Kidney (tissue), 14 donors: ENCODE results near the gene RAET1E. TPM values are rescaled to one million over a fixed set of nuclear protein-coding genes. Genes with fewer than 3 reads are reported as not detected.

Source experiments
- DNase-seq, 5 donors: peaks; one replicate each; pipeline ENCODE4 v3.0.0-alpha.2; 2013 to 2020
- FAIRE-seq: peaks from 2 replicates; lab custom pipeline; 2012; peaks lifted over from hg19 to GRCh38; lab: Jason Lieb, UNC
- H3K27ac ChIP-seq, 2 donors: one replicate each; pipeline ENCODE4 v1.7.0; 2013; ENCODE audit warnings: low read depth in 2 of 2, low read length in 2 of 2, inconsistent platforms in 1 of 2
- H3K27me3 ChIP-seq: one replicate; pipeline ENCODE4 v1.7.1; 2013; ENCODE audit warnings: low read length, inconsistent platforms; ENCODE audit not compliant: control insufficient read depth, insufficient read depth
- H3K36me3 ChIP-seq, 3 donors: one replicate each; pipeline versions ENCODE4 v1.7.0 to v1.7.1; 2013; ENCODE audit warnings: low read length in 3 of 3, control low read depth in 1 of 3, inconsistent platforms in 1 of 3; ENCODE audit not compliant: insufficient read depth in 3 of 3, control insufficient read depth in 2 of 3
- H3K4me1 ChIP-seq, 3 donors: one replicate each; pipeline versions ENCODE4 v1.7.0 to v1.7.1; 2013; ENCODE audit warnings: low read length in 3 of 3, inconsistent platforms in 1 of 3, low read depth in 1 of 3; ENCODE audit not compliant: control insufficient read depth in 2 of 3, insufficient read depth in 2 of 3
- H3K4me3 ChIP-seq, 3 donors: one replicate each; pipeline versions ENCODE4 v1.7.0 to v1.8.1; 2013; ENCODE audit warnings: low read length in 3 of 3, control low read depth in 1 of 3, inconsistent platforms in 1 of 3
- H3K9ac ChIP-seq, 3 donors: one replicate each; pipeline versions ENCODE4 v1.7.0 to v1.7.1; 2013; ENCODE audit warnings: low read length in 3 of 3, control low read depth in 1 of 3, inconsistent platforms in 1 of 3
- H3K9me3 ChIP-seq, 3 donors: one replicate each; pipeline versions ENCODE4 v1.7.0 to v1.7.1; 2013; ENCODE audit warnings: low read length in 3 of 3, control low read depth in 1 of 3, inconsistent platforms in 1 of 3; ENCODE audit not compliant: control insufficient read depth in 2 of 3, insufficient read depth in 1 of 3
- intact Hi-C: fragments of 100-400 bp; cut with DNase I; formaldehyde crosslinking; loops from one replicate; pipeline ENCODE4 v1.11.1; 2022
- polyA plus RNA-seq: library from polyadenylated mRNA; stranded (reverse); fragments of 350-450 nt; fragmentation: Illumina TruSeq; extraction: RNeasy Lipid Tissue Mini Kit (QIAGEN cat#74804); gene quantifications from one replicate; pipeline ENCODE4 v1.2.3, GENCODE V29; 2014; ENCODE audit warnings: low read depth, low replicate concordance; ENCODE audit not compliant: insufficient read depth
- total RNA-seq: library from RNA; stranded (reverse); fragmentation: NEBNext Ultra II Directional; extraction: Animal tissue kit (Norgen Biotek cat#: 25700); gene quantifications from one replicate; pipeline ENCODE4 v1.2.1, GENCODE V29; 2021
- TF ChIP-seq, protein P1 (sequence below): IDR thresholded peaks from 3 replicates; pipeline ENCODE4 v1.5.1; 2012; ENCODE audit warnings: mild to moderate bottlenecking, moderate library complexity, borderline replicate concordance; ENCODE audit not compliant: insufficient read depth; ENCODE audit errors: extremely low read depth
- donor health status: control.
- donor health status: control.
- donor health status: control.
- donor health status: control.
- donor health status: control.
- donor health status: DM: yes; HTN: yes; CAD: no.
- donor health status: Normal renal cell carcinoma (clear cell type).

RAET1E gene
- total and polyA plus RNA-seq, 2 donors from 2014 or later: 1.0 to 3.1 TPM

DNA sequence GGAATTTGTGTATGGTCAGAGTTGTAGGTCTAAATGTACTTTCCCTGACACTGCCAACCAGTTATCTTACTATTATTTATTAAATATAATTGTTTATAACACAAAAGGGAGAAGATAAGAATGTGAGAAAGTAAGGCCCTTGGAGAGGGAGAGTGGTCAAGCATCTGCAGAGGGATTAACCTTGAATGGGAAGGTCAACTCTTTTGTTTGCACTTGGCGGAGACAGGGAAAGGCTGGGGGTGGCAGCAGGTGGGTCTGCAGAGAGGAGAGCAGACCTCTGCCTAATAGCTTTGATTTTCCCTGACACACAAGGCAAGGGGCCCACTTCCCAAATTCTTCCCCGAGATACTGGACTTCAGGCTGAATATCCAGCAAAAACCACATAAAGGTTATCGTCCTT is 38.0 kb downstream of the RAET1E start:
- Histone ChIP-seq H3K9ac (no peak overlapping the region), H3K36me3 (no peaks in the 10 kb centered on the region), H3K27ac (no peak overlapping the region), H3K27me3 (no peaks in the 10 kb centered on the region), H3K4me1 (peaks cover 2 to 10% (median 10%) of the 10 kb centered on the region in 3 donors), H3K4me3 (no peak overlapping the region), H3K9me3 (no peaks in the 10 kb centered on the region)
- DNase-seq: no peak
- intact Hi-C loops: no loop called here
- FAIRE-seq: no peak
- TF ChIP-seq, protein P1, sequence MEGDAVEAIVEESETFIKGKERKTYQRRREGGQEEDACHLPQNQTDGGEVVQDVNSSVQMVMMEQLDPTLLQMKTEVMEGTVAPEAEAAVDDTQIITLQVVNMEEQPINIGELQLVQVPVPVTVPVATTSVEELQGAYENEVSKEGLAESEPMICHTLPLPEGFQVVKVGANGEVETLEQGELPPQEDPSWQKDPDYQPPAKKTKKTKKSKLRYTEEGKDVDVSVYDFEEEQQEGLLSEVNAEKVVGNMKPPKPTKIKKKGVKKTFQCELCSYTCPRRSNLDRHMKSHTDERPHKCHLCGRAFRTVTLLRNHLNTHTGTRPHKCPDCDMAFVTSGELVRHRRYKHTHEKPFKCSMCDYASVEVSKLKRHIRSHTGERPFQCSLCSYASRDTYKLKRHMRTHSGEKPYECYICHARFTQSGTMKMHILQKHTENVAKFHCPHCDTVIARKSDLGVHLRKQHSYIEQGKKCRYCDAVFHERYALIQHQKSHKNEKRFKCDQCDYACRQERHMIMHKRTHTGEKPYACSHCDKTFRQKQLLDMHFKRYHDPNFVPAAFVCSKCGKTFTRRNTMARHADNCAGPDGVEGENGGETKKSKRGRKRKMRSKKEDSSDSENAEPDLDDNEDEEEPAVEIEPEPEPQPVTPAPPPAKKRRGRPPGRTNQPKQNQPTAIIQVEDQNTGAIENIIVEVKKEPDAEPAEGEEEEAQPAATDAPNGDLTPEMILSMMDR: no peak

DNA sequence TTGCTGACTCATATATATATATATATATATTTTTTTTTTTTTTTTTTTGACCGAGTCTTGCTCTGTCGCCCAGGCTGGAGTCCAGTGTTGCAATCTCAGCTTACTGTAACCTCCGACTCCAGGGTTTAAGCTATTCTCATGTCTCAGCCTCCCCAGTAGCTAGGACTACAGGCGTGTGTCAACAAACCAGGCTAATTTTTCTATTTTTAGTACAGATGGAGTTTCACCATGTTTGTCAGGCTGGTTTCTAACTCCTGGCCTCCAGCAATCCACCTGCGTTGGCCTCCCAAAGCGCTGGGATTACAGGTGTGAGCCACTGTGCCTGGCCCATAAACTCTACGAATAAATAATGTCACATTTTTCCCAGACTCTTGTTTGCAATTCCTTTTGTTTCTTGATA is 38.5 kb downstream of the RAET1E start:
- Histone ChIP-seq H3K27ac (no peak overlapping the region), H3K4me3 (no peak overlapping the region), H3K4me1 (peaks cover 2 to 8% (median 8%) of the 10 kb centered on the region in 3 donors), H3K9ac (no peak overlapping the region), H3K27me3 (no peaks in the 10 kb centered on the region), H3K9me3 (no peaks in the 10 kb centered on the region), H3K36me3 (no peaks in the 10 kb centered on the region)
- peak in 1 of 5 donors; percentile 12 for DNase-seq
- TF ChIP-seq, protein P1: no peak
- no peak for FAIRE-seq
- intact Hi-C loops: no loop called here

DNA sequence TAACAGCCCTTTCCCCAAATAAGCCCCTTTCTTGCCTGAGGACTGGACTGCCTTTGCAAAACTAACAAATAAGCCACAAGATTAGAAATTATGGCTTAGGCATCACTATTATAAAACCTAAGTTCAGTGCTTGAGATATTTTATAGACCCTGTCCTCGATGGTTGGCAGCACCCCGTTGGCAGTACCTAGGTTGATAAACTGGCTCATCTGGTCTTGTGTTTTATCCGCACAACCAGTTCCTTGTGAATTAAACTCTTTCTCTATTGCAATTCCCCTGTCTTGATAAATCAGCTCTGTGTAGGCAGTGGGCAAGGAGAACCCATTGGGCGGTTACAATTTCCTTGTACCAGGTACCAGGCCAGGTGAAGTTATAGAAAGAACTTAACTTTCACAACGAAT is 40.4 kb downstream of the RAET1E start:
- Histone ChIP-seq H3K4me3 (no peak overlapping the region), H3K9me3 (no peaks in the 10 kb centered on the region), H3K9ac (no peak overlapping the region), H3K36me3 (no peaks in the 10 kb centered on the region), H3K4me1 (peaks cover 2 to 8% (median 8%) of the 10 kb centered on the region in 3 donors), H3K27ac (no peak overlapping the region), H3K27me3 (no peaks in the 10 kb centered on the region)
- FAIRE-seq (no peak), DNase-seq (no peak)
- TF ChIP-seq, protein P1: no peak
- intact Hi-C loops: no loop called here
